OCI-LY7 (cell line): Measurements from ENCODE around the gene CIAO1. TPM values are rescaled to one million over a fixed set of nuclear protein-coding genes. Genes with fewer than 3 reads are reported as not detected.

ENCODE experiments used
- BruUV-seq: library from RNA; stranded (reverse); fragments of 400-500 nt; replicated peaks from 2 replicates; lab custom pipeline; 2021; lab: Mats Ljungman, UMichigan
- CTCF ChIA-PET: fragments of 300-600 bp; sonication (Branson Sonifier 250); formaldehyde crosslinking; loops from one replicate; lab custom pipeline; 2022; ENCODE audit warnings: antibody characterized with exemption; ENCODE audit not compliant: unreplicated experiment; lab: Charles Lee
- POLR2A ChIA-PET: fragments of 300-600 bp; sonication (Branson Sonifier 250); formaldehyde crosslinking; loops from one replicate; lab custom pipeline; 2022; ENCODE audit warnings: antibody characterized with exemption; lab: Charles Lee
- DNase-seq: peaks from one replicate; pipeline ENCODE4 v3.0.0-alpha.2; 2015; ENCODE audit warnings: low spot score
- H2AFZ ChIP-seq: fragments of 200-600 bp; sonication (generic), shearing (Covaris generic); 2 replicates; pipeline ENCODE4 v1.6.1; 2014; ENCODE audit warnings: mild to moderate bottlenecking, antibody characterized with exemption, low read length, moderate library complexity
- H3K27ac ChIP-seq: fragments of 200-600 bp; sonication (generic); 2 replicates; pipeline ENCODE4 v1.5.1; 2014; ENCODE audit warnings: mixed run types, low read depth, mild to moderate bottlenecking, moderate library complexity, low read length, inconsistent platforms; ENCODE audit not compliant: poor library complexity, severe bottlenecking
- H3K36me3 ChIP-seq: fragments of 200-600 bp; sonication (generic); 2 replicates; pipeline ENCODE4 v1.6.1; 2014; ENCODE audit warnings: mild to moderate bottlenecking, antibody characterized with exemption, low read length, moderate library complexity, mixed read lengths; ENCODE audit not compliant: insufficient read depth
- H3K4me1 ChIP-seq: fragments of 200-600 bp; sonication (generic); 2 replicates; pipeline ENCODE4 v1.5.1; 2014; ENCODE audit warnings: mild to moderate bottlenecking, low read length; ENCODE audit not compliant: insufficient read depth, poor library complexity, severe bottlenecking
- H3K4me2 ChIP-seq: fragments of 200-600 bp; sonication (generic); 2 replicates; pipeline ENCODE4 v1.6.1; 2014; ENCODE audit warnings: mild to moderate bottlenecking, low read length
- H3K4me3 ChIP-seq: fragments of 200-600 bp; sonication (generic); 2 replicates; pipeline ENCODE4 v1.5.1; 2014; ENCODE audit warnings: mild to moderate bottlenecking, low read depth, low read length; ENCODE audit not compliant: poor library complexity, severe bottlenecking
- H3K79me2 ChIP-seq: fragments of 200-600 bp; sonication (generic); 2 replicates; pipeline ENCODE4 v1.6.1; 2016; ENCODE audit warnings: low read depth, mild to moderate bottlenecking, low read length, moderate library complexity, mixed read lengths; ENCODE audit not compliant: insufficient read depth
- H3K9me2 ChIP-seq: fragments of 200-600 bp; sonication (generic); 2 replicates; pipeline ENCODE4 v1.6.1; 2016; ENCODE audit warnings: mild to moderate bottlenecking, low read length, mixed read lengths; ENCODE audit not compliant: insufficient read depth
- H3K9me3 ChIP-seq: fragments of 200-600 bp; sonication (generic); 2 replicates; pipeline ENCODE4 v1.6.1; 2014; ENCODE audit warnings: mild to moderate bottlenecking, mixed run types, low read length, mixed read lengths
- H4K20me1 ChIP-seq: fragments of 200-600 bp; sonication (generic); 2 replicates; pipeline ENCODE4 v1.6.1; 2014; ENCODE audit warnings: mild to moderate bottlenecking, antibody characterized with exemption, low read length, moderate library complexity, mixed read lengths; ENCODE audit not compliant: insufficient read depth
- EZH2phosphoT487 ChIP-seq: fragments of 200-600 bp; sonication (generic); IDR thresholded peaks from 2 replicates; pipeline ENCODE4 v1.6.1; 2018; ENCODE audit warnings: low read depth, borderline replicate concordance, mild to moderate bottlenecking, mixed run types, antibody characterized with exemption, low read length, moderate library complexity, mixed read lengths
- intact Hi-C: fragments of 100-400 bp; cut with micrococcal nuclease; formaldehyde crosslinking; loops from one replicate; pipeline ENCODE4 v1.10.0; 2022; ENCODE audit not compliant: unreplicated experiment
- total RNA-seq, 2 experiments: library from RNA; depleted of rRNA in 1 of 2; stranded (reverse); fragments of >200 nt in 1 of 2; shearing (Covaris generic) in 1 of 2; gene quantifications; 2 replicates each; pipeline ENCODE4 v1.2.3, GENCODE V29; 2014 to 2022
- TF ChIP-seq, protein P1 (sequence below): fragments of 200-600 bp; sonication (generic); conservative IDR thresholded peaks from 2 replicates; pipeline ENCODE4 v1.5.1; 2014; ENCODE audit warnings: mild to moderate bottlenecking, antibody characterized with exemption, low read length, moderate library complexity, mixed read lengths

Gene CIAO1
- total RNA-seq, 2 experiments from 2014 or later = 89.6 to 128 TPM

DNA sequence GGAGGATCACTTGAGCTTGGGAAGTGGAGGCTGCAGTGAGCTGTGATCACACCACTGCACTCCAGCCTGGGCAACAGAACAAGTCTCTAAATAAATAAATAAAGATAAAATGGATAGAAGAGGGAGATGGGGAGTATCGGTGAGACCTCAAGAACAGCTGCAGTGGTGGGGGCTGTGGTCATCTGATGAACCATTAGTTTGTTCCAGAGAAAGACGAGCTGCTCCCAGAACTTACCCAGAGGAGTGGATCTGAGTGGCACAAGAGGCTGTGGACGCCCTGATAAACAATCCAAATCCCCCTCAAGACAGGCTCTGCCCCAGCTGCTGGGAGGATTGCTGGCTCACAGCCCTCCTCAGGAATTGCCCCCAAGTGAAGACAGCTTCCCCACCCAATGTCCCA is 26.9 kb upstream of the CIAO1 start:
- Histone ChIP-seq H3K4me1 (peaks cover 52% of the 10 kb centered on the region), H3K9me2 (no peaks in the 10 kb centered on the region), H3K36me3 (no peaks in the 10 kb centered on the region; the same call in 1 of the 2 replicates), H2AFZ (no peak overlapping the region), H4K20me1 (no peaks in the 10 kb centered on the region), H3K4me2 (no peak overlapping the region), H3K4me3 (no peak overlapping the region), H3K79me2 (no peaks in the 10 kb centered on the region), H3K27ac (no peak overlapping the region), H3K9me3 (no peaks in the 10 kb centered on the region)
- intact Hi-C loops = no loop called here
- ChIA-PET CTCF (interaction anchor here (0.6 kb wide), 1 partner anchor 23 kb away, joined by 3 read pairs; no protein-coding TSS in a partner anchor), POLR2A (interaction anchor here (0.9 to 5.2 kb wide), 2 partner anchors 21 to 30 kb away, joined by 3 to 22 read pairs; partner anchors contain the start of gene STARD7)
- no peak for DNase-seq
- TF ChIP-seq, protein P1, sequence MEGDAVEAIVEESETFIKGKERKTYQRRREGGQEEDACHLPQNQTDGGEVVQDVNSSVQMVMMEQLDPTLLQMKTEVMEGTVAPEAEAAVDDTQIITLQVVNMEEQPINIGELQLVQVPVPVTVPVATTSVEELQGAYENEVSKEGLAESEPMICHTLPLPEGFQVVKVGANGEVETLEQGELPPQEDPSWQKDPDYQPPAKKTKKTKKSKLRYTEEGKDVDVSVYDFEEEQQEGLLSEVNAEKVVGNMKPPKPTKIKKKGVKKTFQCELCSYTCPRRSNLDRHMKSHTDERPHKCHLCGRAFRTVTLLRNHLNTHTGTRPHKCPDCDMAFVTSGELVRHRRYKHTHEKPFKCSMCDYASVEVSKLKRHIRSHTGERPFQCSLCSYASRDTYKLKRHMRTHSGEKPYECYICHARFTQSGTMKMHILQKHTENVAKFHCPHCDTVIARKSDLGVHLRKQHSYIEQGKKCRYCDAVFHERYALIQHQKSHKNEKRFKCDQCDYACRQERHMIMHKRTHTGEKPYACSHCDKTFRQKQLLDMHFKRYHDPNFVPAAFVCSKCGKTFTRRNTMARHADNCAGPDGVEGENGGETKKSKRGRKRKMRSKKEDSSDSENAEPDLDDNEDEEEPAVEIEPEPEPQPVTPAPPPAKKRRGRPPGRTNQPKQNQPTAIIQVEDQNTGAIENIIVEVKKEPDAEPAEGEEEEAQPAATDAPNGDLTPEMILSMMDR = no peak
- no peak for TF ChIP-seq EZH2phosphoT487
- no TSS peak for BruUV-seq

DNA sequence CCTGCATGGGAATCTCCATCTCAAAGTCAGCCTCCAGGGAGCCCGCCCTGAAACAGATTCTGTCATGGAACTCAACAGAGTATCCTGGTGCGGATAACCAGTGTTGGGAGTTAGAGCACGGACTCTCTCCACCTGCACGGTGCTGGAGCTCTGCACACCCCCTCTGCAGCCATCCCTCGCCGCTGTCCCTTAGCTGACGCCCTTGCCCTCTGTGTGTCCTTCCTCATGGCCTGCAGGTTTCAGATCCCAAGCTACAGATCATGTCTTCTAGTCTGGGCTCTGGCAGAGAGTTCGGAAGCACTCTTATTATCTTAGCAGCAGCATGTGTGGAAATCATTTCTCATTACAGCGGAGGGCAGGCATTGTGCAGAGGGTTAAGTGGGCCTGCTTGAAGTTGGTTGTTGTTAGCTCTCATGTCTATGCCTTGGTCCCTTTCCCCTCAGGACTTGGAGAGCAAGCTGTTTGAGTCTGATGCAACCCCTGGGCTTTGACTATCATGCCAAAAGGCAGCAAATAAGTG is 26.2 kb upstream of the CIAO1 start:
- no peak for DNase-seq
- H3K4me1 ChIP-seq = peaks cover 50% of the 10 kb centered on the region
- no peak overlapping the region for H3K4me3 ChIP-seq
- no peak overlapping the region for H3K27ac ChIP-seq
- no peaks in the 10 kb centered on the region for H3K9me2 ChIP-seq
- peaks cover 2% of the 10 kb centered on the region for H3K36me3 ChIP-seq
- POLR2A ChIA-PET = interaction anchor here (0.9 to 5.2 kb wide), 5 partner anchors 12 to 35 kb away, joined by 3 to 22 read pairs (median 4); partner anchors contain the start of gene STARD7
- intact Hi-C loops = loop anchor here (5.0 kb wide), 1 partner anchor 98 kb away; no protein-coding TSS in a partner anchor
- no peak overlapping the region for H2AFZ ChIP-seq
- no peaks in the 10 kb centered on the region for H3K9me3 ChIP-seq
- H3K4me2 ChIP-seq = no peak overlapping the region
- CTCF ChIA-PET = interaction anchor here (1.1 kb wide), 1 partner anchor 9 kb away, joined by 3 read pairs; no protein-coding TSS in a partner anchor
- no peak for TF ChIP-seq EZH2phosphoT487
- TF ChIP-seq, protein P1 = no peak
- BruUV-seq = no TSS peak
- H4K20me1 ChIP-seq = no peaks in the 10 kb centered on the region
- no peaks in the 10 kb centered on the region for H3K79me2 ChIP-seq
